Measurements from ENCODE around the gene TBCE. TPM values are rescaled to one million over a fixed set of nuclear protein-coding genes. Genes with fewer than 3 reads are reported as not detected.

TBCE gene
- total RNA-seq, 2 experiments from 2014 or later, result 7.0 to 8.4 TPM

- Mint-ChIP-seq H3K27ac (no peak overlapping the region), H3K27me3 (no peaks in the 10 kb centered on the region), H3K36me3 (ENCODE audit: low read depth) (peaks cover 42% of the 10 kb centered on the region), H3K9me3 (no peaks in the 10 kb centered on the region), H3K4me1 (ENCODE audit: low read depth) (peaks cover 35% of the 10 kb centered on the region), H3K4me3 (peak overlapping the region; percentile 99)
- Histone ChIP-seq H3K4me1 (ENCODE audit: insufficient read depth, low read length) (peaks cover 32% of the 10 kb centered on the region), H3K9me3 (ENCODE audit: control insufficient read depth in 1 of 2, insufficient read depth in 1 of 2, low read length in 2 of 2) (no peaks in the 10 kb centered on the region), H3K36me3 (ENCODE audit: insufficient read depth, low read length) (peaks cover 6% of the 10 kb centered on the region), H3K27ac (ENCODE audit: low read depth in 1 of 2, low read length in 2 of 2) (peak overlapping the region; percentile 95 to 98), H3K4me3 (ENCODE audit: low read length) (peak overlapping the region; percentile 97), H3K27me3 (ENCODE audit: control insufficient read depth in 1 of 2, insufficient read depth in 2 of 2, low read length in 2 of 2) (no peaks in the 10 kb centered on the region)
- intact Hi-C loops (cut with DNase I, micrococcal nuclease), result loop anchor here (2.0 to 10.0 kb wide), 7 partner anchors 35 to 952 kb away; partner anchors contain the start of genes B3GALNT2 (in 1 of the 2), COA6 (in 1 of the 2), TBCE (in 1 of the 2) and TOMM20 (in 1 of the 2)
- ChIA-PET POLR2A (interaction anchor here (0.6 to 2.0 kb wide), 12 partner anchors 12 to 954 kb away, joined by 3 to 11 read pairs (median 3); partner anchors contain the start of gene TBCE), CTCF (interaction anchor here (1.6 kb wide), 1 partner anchor 22 kb away, joined by 5 read pairs; no protein-coding TSS in a partner anchor)
- TF ChIP-seq CTCF (IDR thresholded peaks at IDR 0.05), result no peak
- ATAC-seq (ENCODE audit: poor library complexity), result peak; percentile 11
- DNase-seq, result peak; percentile 32 to 91 (median 56)
Observed at GRCh38 chr1:235326719-235327558, 40.3 kb upstream of the TBCE start.

- ChIA-PET CTCF (interaction anchor here (1.1 to 1.4 kb wide), 3 partner anchors 9 to 74 kb away, joined by 3 to 4 read pairs (median 3); no protein-coding TSS in a partner anchor), POLR2A (interaction anchor here (0.8 to 2.0 kb wide), 12 partner anchors 9 to 723 kb away, joined by 3 to 11 read pairs (median 4); partner anchors contain the start of genes B3GALNT2, RBM34, TBCE and TOMM20)
- peak within 1 kb of the TSS; percentile 99 for H3K4me3 Mint-ChIP-seq
- H3K36me3 Mint-ChIP-seq (ENCODE audit: low read depth), result peaks cover 38% of the 10 kb centered on the region
- no peaks in the 10 kb centered on the region for H3K27me3 Mint-ChIP-seq
- no peaks in the 10 kb centered on the region for H3K27me3 ChIP-seq (ENCODE audit: control insufficient read depth in 1 of 2, insufficient read depth in 2 of 2, low read length in 2 of 2)
- H3K4me3 ChIP-seq (ENCODE audit: low read length), result peak within 1 kb of the TSS; percentile 97
- H3K36me3 ChIP-seq (ENCODE audit: insufficient read depth, low read length), result peaks cover under 1% of the 10 kb centered on the region
- DNase-seq, result peak in 2 of 14 experiments; percentile 60 to 69
- intact Hi-C loops (cut with DNase I, micrococcal nuclease), result loop anchor here (2.0 to 10.0 kb wide), 10 partner anchors 17 to 953 kb away; partner anchors contain the start of genes B3GALNT2 (in 1 of the 2), COA6 (in 1 of the 2), RBM34 (in 1 of the 2) and TBCE (in 1 of the 2)
- peaks cover 24% of the 10 kb centered on the region for H3K4me1 ChIP-seq (ENCODE audit: insufficient read depth, low read length)
- no peak for TF ChIP-seq CTCF (IDR thresholded peaks at IDR 0.05)
- peaks cover 28% of the 10 kb centered on the region for H3K4me1 Mint-ChIP-seq (ENCODE audit: low read depth)
- no peak within 1 kb of the TSS for H3K27ac Mint-ChIP-seq
- H3K9me3 ChIP-seq (ENCODE audit: control insufficient read depth in 1 of 2, insufficient read depth in 1 of 2, low read length in 2 of 2), result no peaks in the 10 kb centered on the region
- no peaks in the 10 kb centered on the region for H3K9me3 Mint-ChIP-seq
- peak within 1 kb of the TSS; percentile 96 to 98 for H3K27ac ChIP-seq (ENCODE audit: low read depth in 1 of 2, low read length in 2 of 2)
- no peak for ATAC-seq (ENCODE audit: poor library complexity)
Observed at GRCh38 chr1:235327559-235328270, 39.5 kb upstream of the TBCE start, which contains the start of gene ARID4B. TSS of gene ARID4B (minus strand) at chr1:235328179. CDS start at chr1:235326919, 1,260 bp downstream.
